ENCODE results near the gene HEXIM2.
A peak's percentile ranks its signal among the peaks of the same experiment; 100 is the strongest.
"Not testable (repeated sequence)": the region's sequence is repeated elsewhere in the genome, so short reads cannot be mapped to it uniquely, and the experiment has no call there.

HEXIM2 gene, protein sequence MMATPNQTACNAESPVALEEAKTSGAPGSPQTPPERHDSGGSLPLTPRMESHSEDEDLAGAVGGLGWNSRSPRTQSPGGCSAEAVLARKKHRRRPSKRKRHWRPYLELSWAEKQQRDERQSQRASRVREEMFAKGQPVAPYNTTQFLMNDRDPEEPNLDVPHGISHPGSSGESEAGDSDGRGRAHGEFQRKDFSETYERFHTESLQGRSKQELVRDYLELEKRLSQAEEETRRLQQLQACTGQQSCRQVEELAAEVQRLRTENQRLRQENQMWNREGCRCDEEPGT

GRCh38 chr17:45161288-45162024 lies at the start of gene HEXIM2:
Gene HEXIM2, plus strand, starts transcription at chr17:45161875. Its CDS starts 919 bp downstream, at chr17:45162794.
- DNase-seq = peak; percentile 100

DNA sequence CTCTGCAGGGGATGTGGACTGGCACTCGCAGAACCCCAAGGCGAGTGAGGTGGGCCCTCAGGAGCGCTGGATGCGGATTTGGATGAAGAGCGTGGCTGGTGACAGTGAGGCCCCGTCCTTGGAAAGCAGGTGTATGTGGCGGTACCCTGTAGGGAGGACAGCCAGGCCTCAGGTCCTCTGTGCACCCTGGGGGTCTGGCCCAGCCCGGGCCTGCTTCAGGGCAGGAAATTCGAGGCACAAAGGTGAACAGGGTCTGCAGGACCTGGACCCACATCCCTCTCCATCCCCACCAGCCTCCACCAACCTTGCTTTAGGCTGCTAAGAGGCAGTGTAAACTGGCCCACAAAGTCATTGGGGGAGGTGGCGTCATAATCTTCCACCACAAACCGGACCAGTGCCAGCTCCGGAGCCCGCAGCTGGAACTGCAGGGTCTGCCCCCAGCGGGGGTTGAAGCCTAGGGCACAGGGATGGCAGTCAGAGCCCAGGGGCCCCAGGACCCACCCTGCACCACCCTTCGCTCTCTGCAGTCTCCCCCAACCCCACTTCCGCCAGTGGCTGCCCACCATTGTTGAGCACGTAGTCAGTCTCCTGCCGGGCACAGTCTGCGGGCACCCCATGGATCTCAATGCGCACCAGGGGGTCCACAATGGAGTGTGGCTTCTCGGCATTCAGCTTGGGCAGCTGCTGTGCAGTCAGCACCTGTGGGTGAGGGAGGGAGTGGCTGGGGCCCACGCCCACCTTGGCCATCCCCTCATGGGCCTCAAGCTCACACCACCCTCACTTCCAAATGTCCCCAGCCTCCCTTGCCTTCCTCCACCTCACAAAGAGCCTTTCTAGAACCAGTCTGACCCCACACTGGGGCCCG lies 48.9 kb upstream of the HEXIM2 start:
- DNase-seq = no peak

DNA sequence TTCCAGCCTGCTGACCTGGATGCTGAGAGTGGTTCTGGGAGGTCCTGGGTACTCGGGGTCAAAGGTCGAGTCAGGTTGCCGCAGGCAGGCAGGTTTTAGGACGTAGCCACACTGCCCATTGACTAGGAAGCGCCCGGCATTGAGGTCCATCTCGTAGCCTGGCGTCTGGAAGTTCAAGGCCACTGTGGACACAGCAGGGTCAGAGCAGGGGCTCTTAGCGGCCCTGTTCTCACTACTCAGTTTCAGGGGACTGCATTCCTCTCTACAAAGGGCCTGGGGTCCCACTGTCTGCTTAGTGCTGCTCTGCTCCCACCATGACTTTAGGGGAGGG lies 48.3 kb upstream of the HEXIM2 start:
- no peak for DNase-seq

DNA sequence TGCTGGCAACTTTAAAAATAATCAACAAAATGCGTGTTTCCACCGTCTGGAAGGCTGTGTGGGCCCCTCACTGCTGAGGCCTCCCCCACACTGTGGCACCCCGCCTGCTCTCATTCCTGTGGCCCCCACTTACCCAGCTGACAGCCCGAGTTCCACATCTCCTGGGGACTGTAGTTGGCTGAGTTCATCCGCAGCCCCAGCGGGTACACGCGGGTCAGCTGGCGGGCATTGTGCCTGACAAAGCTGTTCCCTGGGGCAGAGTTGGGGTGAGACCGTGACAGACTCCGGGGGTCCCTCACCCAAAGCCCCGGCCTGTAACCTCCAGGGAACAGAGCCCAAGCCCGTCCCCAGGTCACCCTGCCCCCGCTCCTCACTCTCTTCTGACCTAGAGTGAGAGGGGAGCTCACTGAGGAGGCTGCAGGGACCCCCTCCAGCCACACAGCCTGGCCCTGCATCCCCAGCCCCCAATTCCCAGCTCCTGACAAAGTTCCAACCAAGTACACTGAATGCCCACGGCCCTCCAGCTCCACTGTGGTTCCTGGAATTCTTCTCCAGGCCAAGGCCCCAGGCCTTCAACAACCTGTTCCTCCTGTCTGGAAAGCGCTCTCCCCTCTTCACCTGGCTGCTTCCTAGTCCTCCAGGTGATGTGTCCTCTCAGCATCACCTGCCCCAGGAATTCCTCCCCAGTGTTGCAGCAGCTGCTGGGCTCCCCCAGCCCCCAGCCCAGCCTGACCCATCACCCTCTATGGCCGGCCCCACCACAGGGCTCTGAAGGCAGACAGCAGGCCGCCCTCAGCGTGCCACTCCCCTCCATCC lies 47.4 kb upstream of the HEXIM2 start:
- DNase-seq = no peak

DNA sequence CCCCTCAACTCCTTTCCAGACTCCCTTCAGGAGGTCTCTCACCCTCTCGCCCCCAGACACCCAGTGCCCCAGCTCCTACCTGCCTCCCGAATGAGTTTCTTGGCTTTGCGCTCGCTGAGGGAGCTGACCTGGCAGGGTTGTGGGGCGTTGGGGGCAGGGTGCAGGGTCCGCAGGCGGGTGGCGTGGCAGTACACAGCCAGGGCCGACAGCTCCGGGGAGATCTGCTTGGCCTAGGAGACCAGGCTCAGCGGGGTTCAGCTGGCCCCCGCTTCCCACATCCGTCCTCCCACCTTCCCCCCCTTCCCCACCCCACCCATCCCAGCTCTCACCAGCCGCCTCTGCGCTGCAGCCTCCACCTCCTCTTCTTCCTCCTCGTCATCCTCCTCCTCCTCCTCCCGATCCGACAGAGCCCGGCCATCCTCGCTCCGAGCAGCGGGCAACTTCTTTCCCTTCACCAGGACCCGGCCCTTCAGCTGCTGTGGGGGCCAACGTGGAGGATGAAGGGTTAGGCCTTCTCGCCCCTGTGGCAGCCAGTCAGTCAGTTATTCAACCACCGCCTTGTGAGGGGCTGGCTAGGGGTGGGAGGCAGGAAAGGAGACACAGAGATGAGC lies 46.6 kb upstream of the HEXIM2 start:
- no peak for DNase-seq

DNA sequence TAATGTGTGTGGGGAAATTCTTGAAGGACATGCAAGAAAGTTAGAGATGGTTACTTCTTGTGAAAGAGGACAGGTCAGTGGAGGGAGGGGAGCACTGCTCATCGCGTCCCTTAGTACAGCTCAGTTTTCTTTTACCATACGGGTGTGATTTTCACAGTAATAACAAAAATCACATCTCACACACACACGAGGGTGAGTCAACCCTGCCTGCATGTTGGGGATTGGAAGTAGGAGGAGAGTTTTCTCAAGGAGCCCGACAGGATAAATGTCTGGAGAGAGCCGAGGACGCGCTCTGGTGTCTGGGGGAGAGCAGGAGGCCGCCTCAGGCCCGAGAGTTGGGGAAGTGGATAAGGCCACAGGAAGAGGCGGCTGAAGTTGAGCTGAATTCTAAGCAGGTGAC lies 45.8 kb upstream of the HEXIM2 start:
- DNase-seq = no peak

- DNase-seq = no peak
Observed at GRCh38 chr17:45116434-45117016, 45.1 kb upstream of the HEXIM2 start.

- no peak for DNase-seq
Observed at GRCh38 chr17:45117334-45117733, 44.3 kb upstream of the HEXIM2 start.

GRCh38 chr17:45117848-45118646 lies 43.6 kb upstream of the HEXIM2 start:
- no peak for DNase-seq

DNA sequence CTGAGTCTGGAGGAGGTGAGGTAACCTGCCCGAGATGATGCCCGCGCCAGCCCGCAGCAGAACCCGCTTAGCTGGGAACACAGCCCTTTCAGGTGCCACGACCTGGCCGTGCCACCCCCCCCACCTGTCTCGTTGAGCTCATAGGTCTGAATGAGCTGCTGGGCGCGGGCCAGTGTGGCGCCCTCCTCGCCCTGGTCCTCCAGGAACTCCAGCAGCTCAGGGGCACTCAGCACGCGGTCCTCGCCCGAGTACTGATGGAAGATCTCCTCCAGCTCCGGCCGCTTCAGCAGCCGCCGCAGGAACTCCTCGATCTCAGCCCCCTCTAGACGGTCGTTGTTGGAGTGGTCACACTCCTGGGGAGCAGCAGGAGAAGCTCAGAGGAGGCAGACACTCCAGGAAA lies 43.0 kb upstream of the HEXIM2 start:
- DNase-seq = no peak

DNA sequence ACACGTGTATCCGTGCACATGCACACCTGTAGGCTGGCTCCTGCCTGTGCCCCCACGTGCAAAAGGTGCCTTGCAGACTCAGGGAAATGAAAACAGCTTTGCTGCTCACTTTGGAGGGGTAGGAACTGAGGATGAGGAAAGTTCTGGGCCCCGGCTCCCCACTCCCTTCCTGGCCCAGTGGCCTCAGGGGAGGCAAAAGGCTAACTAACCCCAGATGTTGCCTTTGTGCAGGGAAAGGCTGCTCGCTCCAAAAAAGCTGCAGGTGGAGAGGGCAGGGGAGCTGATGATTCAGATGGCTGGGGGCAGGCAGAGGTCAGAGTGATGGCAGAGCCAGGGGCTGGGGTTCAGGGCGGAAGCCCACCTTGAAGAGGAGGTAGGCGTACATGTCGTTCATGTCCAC lies 41.7 kb upstream of the HEXIM2 start:
- no peak for DNase-seq

GRCh38 chr17:45120558-45120957 lies 41.1 kb upstream of the HEXIM2 start:
- no peak for DNase-seq

DNA sequence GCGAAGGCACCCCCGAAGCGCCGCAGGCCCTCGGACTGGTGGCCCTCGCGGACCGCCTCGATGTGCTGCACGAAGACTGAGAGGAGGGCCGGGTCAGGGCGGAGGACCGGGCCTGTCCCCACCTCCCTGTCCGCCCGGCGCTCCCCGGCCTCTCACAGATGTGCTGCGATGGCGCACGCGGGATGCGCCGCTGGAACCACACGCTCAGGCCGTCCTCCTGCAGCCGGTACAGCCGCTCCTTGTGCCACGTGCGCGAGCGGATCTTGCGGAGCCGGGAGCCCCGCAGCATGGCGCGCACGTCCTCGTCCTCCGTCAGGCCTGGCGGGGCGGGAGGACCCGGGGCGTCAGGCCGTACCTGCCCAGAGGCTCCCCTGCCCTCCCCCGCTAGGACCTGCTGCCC lies 40.6 kb upstream of the HEXIM2 start:
- DNase-seq = no peak

DNA sequence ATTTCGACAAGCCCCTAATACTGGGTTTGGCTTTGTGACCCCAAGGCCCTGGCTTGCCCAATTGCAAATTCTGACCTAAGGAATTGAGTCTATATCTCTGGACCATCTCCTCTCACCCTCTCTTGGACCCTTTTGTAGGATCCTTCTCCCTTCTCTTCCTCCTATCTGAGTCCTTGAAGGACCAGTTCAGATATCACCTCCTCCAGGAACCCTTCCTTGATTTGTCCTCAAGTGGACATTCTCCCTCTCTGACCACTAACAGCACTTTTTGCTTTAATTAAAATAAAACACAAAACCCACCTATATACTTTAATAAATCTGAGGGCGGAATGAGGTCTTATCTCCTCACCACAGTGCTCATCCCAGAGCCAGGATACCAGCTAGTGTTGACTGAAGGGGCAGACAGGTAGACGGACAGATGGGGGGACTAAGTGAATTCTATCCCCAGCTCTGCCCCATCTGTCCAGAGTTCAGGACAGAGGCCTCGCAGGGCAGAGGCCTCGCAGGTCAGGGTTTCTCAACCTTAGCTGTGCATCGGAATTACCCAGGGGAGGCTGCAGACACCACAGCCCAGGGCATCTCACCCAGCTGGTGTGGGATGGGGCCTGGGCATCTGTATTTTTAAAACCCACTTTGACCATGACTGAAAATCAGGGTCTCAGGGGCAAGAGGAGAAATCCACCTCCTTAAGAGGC lies 38.5 kb upstream of the HEXIM2 start:
- DNase-seq = no peak

DNA sequence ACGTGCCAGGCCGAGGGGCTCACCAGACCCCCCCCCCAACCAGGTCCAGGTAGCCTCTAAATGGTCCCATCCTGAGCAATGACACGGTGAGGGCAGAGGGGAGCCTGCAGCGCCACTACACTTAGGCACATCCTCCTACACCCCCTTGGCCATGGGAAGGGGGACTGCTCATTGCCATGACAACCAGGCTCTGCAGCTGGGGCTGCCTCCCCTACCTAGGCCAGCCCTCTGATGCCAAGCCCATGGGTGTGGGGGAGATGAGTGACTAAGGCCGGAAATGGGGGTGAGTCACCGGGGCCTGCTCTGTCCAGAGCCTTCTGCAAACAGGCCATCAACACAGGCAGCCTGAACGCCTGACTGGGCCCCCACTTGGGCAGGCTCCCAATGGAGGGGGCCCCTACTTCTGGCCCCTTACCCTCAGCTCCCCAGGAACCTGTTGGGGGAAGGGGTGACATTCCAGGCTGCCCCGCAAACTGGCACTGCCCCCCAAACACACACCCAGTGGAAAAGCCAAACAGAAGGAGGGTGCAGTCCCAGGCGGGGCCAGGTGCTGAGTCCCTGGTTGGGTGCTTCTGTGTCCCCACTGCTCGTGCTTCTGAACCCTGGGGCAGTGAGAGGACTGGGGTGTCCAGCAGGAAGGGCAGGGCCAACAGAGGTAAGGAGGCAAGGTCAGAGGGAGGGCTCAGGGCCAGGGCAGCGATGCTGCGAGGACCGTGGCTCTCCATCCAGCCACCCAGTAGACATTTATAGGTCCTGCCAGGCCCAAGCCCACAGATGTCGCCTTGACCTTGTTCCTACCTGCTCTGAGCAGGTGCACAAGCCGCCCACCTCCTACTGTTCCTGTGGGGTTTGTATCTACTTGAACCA lies 37.5 kb upstream of the HEXIM2 start:
- peak; percentile 62 to 66 for DNase-seq

GRCh38 chr17:45124797-45125122 lies 36.9 kb upstream of the HEXIM2 start:
- not testable (repeated sequence) for DNase-seq

DNA sequence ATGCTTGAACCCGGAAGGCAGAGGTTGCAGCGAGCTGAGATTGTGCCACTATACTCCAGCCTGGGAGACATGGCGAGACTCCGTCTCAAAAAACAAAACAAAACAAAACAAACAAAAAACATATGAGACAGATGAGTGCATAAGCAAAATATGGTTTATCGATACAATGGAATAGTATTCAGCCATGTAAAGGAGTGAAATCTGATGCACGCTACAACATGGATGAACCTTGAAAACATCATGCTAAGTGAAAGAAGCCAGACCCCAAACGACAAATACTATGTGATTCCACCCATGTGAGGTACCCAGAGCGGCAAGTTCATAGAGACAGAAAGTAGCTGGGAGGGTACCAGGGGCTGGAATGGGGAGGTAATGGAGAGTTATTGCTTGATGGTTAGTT lies 36.2 kb upstream of the HEXIM2 start:
- no peak for DNase-seq

GRCh38 chr17:45127207-45127547 lies 34.5 kb upstream of the HEXIM2 start:
- no peak for DNase-seq

- DNase-seq = no peak
Observed at GRCh38 chr17:45127548-45128300, 34.0 kb upstream of the HEXIM2 start.

Measured in inflammatory macrophage treated with lipopolysaccharide for 1 hour (primary cell).